HG03521 (cell line): ENCODE data around the gene TMEM52.

Source experiments
- ATAC-seq: cut with Tn5 transposase; IDR thresholded peaks from one replicate; pipeline ENCODE4 v1.9.1; 2021; ENCODE audit warnings: mild to moderate bottlenecking, moderate library complexity; ENCODE audit not compliant: unreplicated experiment

Gene TMEM52

DNA sequence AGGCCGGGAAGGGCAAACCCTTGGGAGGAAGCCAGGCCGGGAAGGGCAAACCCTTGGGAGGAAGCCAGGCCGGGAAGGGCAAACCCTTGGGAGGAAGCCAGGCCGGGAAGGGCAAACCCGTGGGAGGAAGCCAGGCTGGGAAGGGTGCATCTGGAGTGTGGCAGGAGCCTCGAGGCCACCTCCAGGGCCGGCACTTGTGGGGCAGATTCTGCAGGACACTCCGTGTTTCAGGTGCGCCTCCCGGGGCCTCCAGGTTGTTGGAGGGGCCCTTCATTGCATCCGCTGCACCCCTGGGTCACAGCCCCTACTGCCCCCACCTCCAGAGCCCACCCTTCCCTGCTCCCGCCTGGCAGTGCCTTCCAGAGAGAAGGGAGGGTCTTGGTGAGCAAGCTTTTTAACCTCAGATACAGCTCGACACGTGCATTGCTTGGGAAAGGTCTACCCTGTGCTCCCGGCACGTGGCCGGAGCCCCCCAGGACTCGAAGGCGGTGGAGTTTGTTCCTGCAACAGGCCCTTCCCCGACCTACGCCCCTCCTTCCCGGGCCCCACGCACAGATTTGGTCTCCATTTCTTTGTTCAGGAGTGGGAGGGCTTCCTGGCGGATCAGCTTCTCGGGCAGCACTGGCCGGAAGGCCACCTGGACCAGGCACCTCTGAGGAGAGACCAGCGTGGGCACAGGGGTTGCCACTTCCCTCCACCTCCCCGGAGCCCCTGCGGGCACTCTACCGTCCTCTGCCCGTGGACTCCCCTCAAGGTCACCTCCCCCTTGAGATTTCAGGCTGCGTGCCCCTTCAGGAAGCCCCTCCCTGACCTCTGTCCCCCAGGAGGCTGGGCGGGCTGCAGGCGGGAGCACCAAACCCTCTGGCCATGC lies 9.4 kb upstream of the TMEM52 start:
- no peak for ATAC-seq

- ATAC-seq = no peak
These were observed 8.7 kb upstream of the TMEM52 start for GRCh38 chr1:1927751-1928150.

GRCh38 chr1:1926886-1927660 lies 8.0 kb upstream of the TMEM52 start:
- ATAC-seq = no peak

- ATAC-seq = no peak
These were observed 7.3 kb upstream of the TMEM52 start for GRCh38 chr1:1926346-1926811.

GRCh38 chr1:1925437-1926345 lies 6.6 kb upstream of the TMEM52 start:
- no peak for ATAC-seq

- ATAC-seq = no peak
These were observed 5.8 kb upstream of the TMEM52 start for GRCh38 chr1:1924849-1925248.

- ATAC-seq = no peak
These were observed 5.3 kb upstream of the TMEM52 start for GRCh38 chr1:1924386-1924785.

DNA sequence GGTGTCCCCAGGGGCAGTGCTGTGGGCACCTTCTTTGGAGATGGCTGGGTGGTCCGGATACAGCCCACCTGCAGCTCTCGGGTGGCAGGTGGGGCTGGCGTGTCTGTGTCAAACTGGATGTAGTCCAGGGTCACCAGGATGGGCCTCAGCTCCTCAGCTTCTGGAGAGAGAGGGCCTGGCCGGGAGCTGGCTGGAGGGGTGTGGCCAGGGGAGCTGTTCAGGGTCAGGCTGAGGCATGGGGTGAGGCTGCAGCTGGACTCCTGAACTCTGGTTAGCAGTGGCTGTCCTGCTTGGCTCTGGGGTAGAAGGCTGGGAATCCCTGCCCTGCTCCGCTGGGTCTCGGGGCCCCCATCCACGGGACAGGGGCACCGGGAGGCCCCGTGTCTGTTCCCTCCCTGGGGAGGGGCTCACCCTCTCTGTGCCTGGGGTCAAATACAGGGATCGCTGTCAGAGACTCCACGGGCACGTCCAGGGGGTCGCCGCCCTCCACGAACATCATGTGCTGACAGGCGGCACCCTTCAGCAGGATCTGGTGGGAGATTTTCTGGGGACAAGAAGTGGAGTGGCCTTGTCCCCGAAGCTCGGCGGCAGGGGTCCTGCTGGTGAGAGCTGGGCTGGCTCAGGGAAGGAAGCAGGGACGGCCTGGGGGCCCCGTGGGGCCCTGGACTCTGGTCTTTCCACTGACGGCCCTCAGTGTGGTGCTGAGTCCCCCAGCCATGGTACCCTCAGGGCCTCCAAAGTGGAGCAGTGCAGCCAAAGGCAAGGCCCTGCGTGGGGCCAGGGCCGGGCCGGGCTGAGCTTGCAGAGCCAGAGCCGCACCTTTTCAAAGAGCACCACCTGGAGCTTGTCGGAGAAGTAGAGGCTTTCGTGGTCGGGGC lies 4.1 kb upstream of the TMEM52 start:
- no peak for ATAC-seq

DNA sequence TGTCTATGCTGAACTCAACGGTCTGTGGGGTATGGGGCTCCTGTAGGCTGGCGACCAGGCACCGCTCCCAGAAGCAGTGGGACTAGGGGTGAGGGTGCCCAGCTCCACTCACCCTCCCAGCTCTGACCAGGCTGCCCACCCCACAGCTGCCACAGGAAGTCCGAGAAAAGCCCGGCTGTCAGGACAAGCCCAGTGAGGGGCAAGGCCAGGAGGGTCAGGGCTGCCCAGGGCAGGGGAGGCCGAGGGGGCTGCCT lies 3.5 kb upstream of the TMEM52 start:
- ATAC-seq = no peak

DNA sequence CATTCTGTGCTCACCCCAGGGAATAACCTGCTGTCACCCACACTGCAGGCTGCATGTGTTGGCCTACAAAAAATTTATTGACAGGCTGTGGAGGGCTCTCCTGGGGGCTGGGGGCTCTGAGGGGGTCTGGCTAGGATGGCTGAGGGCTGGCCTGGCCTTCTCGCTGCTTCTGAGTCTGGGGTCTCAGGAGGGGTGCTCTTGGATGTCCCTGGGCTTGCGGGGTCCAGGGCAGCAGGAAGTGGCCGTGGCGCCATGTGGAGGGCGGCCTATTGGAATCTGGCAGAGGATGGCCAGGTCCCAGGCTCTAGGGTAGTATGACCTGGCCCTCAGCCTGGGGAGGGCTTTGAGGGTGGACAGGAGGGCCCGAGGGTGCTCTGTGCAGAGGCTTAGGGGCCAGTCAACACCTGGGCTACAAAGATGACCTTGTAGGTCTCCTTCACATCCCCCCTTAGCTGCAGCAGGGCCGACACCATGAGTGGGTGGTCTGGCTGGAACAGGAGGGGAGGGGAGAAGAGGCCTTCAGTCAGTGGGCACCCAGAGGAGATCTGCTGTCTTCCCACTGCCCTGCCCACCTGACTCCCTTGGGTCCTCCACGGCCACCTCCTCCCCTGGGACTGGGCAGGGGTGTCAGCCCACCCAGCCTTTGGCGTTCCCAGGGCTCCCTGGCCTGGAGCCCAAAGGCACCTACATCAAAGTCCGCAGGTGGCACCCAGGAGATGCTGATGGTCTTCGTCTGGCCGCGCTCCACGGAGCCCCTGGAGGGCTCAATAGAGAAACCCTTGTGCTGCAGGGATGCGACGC lies 3.0 kb upstream of the TMEM52 start:
- no peak for ATAC-seq

- no peak for ATAC-seq
These were observed 2.4 kb upstream of the TMEM52 start for GRCh38 chr1:1921459-1921862.

- ATAC-seq = no peak
These were observed 1.8 kb upstream of the TMEM52 start for GRCh38 chr1:1920608-1921458.

- no peak for ATAC-seq
These were observed 1.1 kb upstream of the TMEM52 start for GRCh38 chr1:1920057-1920607.

GRCh38 chr1:1919304-1920056 lies 401 bp upstream of the TMEM52 start:
- ATAC-seq = peak; percentile 76

GRCh38 chr1:1917995-1918900 lies 831 bp downstream of the TMEM52 start:
- no peak for ATAC-seq

DNA sequence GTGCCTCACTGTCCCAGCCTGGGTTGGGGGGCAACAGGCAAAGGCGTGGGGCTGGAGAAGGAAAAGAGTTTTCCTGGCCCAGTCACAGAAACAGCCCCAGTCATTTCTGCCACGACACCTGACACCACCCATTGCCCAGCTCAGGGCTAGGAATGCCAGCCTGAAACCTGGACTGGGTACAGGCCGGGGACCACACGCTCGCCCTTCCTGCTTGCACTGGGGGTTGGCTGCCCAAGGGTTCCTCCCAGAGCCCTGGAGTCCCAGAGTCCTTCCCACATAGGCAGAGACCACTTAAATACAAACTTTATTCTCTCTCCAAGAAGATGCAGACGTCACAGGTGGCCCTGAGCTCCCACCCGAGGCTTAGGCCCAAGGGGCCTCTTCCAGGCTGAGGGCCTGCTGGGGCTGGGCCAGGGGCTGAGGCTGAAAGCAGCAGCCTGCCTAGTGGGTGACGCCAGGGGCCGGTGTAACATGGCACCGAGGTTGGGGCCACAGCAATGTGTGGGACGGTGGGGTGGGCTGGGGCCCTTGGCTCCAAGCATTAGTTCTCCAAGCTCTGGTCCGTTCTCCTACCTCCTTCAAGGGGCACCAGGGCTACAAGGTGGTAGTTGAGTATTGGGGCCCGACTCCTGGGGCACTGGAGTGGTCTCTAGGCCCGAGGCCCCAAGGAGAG lies 1.6 kb downstream of the TMEM52 start:
- ATAC-seq = no peak
